DOHH2 (cell line): ENCODE results near the gene C1orf174.

ENCODE experiments used
- H3F3A ChIP-seq: fragments of 200-600 bp; sonication (generic), shearing (Covaris generic); 2 replicates; pipeline ENCODE4 v1.6.0; 2016; ENCODE audit warnings: antibody characterized with exemption, mild to moderate bottlenecking; ENCODE audit not compliant: control insufficient read depth, insufficient read depth
- H3K27ac ChIP-seq: fragments of 200-600 bp; sonication (generic); 2 replicates; pipeline ENCODE4 v1.5.1; 2014; ENCODE audit warnings: low read depth, mild to moderate bottlenecking, low read length, moderate library complexity
- H3K27me3 ChIP-seq: fragments of 200-600 bp; sonication (generic); 2 replicates; pipeline ENCODE4 v1.6.1; 2014; ENCODE audit warnings: mild to moderate bottlenecking, low read length, mixed read lengths; ENCODE audit not compliant: control insufficient read depth
- H3K36me3 ChIP-seq: fragments of 200-600 bp; sonication (generic); 2 replicates; pipeline ENCODE4 v1.6.1; 2014; ENCODE audit warnings: mild to moderate bottlenecking, low read length, moderate library complexity, mixed read lengths; ENCODE audit not compliant: control insufficient read depth
- H3K4me1 ChIP-seq: fragments of 200-600 bp; sonication (generic); 2 replicates; pipeline ENCODE4 v1.6.1; 2014; ENCODE audit warnings: mild to moderate bottlenecking, low read length, mixed read lengths; ENCODE audit not compliant: control insufficient read depth
- H3K4me2 ChIP-seq: fragments of 200-600 bp; sonication (generic); 2 replicates; pipeline ENCODE4 v1.6.0; 2014; ENCODE audit warnings: mild to moderate bottlenecking, low read length, moderate library complexity
- H3K4me3 ChIP-seq: fragments of 200-600 bp; sonication (generic); 2 replicates; pipeline ENCODE4 v1.5.1; 2014; ENCODE audit warnings: mild to moderate bottlenecking, low read length, mixed read lengths
- H3K79me2 ChIP-seq: fragments of 200-600 bp; sonication (generic); 2 replicates; pipeline ENCODE4 v1.6.1; 2014; ENCODE audit warnings: mild to moderate bottlenecking, low read length, mixed read lengths; ENCODE audit not compliant: control insufficient read depth
- H3K9me2 ChIP-seq: fragments of 200-600 bp; sonication (generic); replicated peaks from 2 replicates; pipeline ENCODE4 v1.6.1; 2014; ENCODE audit warnings: mild to moderate bottlenecking, low read length, mixed read lengths; ENCODE audit not compliant: control insufficient read depth
- H3K9me3 ChIP-seq: fragments of 200-600 bp; sonication (generic); 2 replicates; pipeline ENCODE4 v1.6.1; 2014; ENCODE audit warnings: antibody characterized with exemption, low read length, mixed read lengths; ENCODE audit not compliant: control insufficient read depth, insufficient read depth
- H4K20me1 ChIP-seq: fragments of 200-600 bp; sonication (generic); 2 replicates; pipeline ENCODE4 v1.6.0; 2014; ENCODE audit warnings: low read depth, mild to moderate bottlenecking, antibody characterized with exemption, low read length, moderate library complexity; ENCODE audit not compliant: control insufficient read depth, insufficient read depth
- CTCF ChIP-seq: fragments of 200-600 bp; sonication (generic); IDR thresholded peaks from one replicate; pipeline ENCODE4 v1.5.1; 2014; ENCODE audit warnings: antibody characterized with exemption, mild to moderate bottlenecking, low read depth, low read length; ENCODE audit not compliant: poor library complexity, severe bottlenecking
- EZH2phosphoT487 ChIP-seq: fragments of 200-600 bp; sonication (generic); IDR thresholded peaks from 2 replicates; pipeline ENCODE4 v1.6.1; 2017; ENCODE audit warnings: borderline replicate concordance, mild to moderate bottlenecking, antibody characterized with exemption, low read length, moderate library complexity, mixed read lengths

Gene C1orf174

GRCh38 chr1:3886691-3887090 lies 13.4 kb downstream of the C1orf174 start:
- H4K20me1 ChIP-seq, result no peaks in the 10 kb centered on the region
- H3K9me3 ChIP-seq, result no peaks in the 10 kb centered on the region
- H3K4me1 ChIP-seq, result no peaks in the 10 kb centered on the region
- no peaks in the 10 kb centered on the region for H3K9me2 ChIP-seq
- H3K36me3 ChIP-seq, result peaks cover 46% of the 10 kb centered on the region
- H3K27ac ChIP-seq, result no peak overlapping the region
- TF ChIP-seq CTCF (no peak), EZH2phosphoT487 (no peak)
- H3K4me3 ChIP-seq, result no peak overlapping the region
- no peaks in the 10 kb centered on the region for H3F3A ChIP-seq
- H3K79me2 ChIP-seq, result peaks cover 3% of the 10 kb centered on the region; the same call in 1 of the 2 replicates
- H3K27me3 ChIP-seq, result no peaks in the 10 kb centered on the region
- no peak overlapping the region for H3K4me2 ChIP-seq

GRCh38 chr1:3886106-3886670 lies 13.9 kb downstream of the C1orf174 start:
- Histone ChIP-seq H4K20me1 (no peaks in the 10 kb centered on the region), H3K79me2 (no peaks in the 10 kb centered on the region), H3F3A (no peaks in the 10 kb centered on the region), H3K9me3 (no peaks in the 10 kb centered on the region), H3K9me2 (no peaks in the 10 kb centered on the region), H3K4me2 (no peak overlapping the region), H3K36me3 (peaks cover 42% of the 10 kb centered on the region), H3K4me1 (no peaks in the 10 kb centered on the region), H3K4me3 (no peak overlapping the region), H3K27ac (no peak overlapping the region), H3K27me3 (no peaks in the 10 kb centered on the region)
- no peak for TF ChIP-seq CTCF
- no peak for TF ChIP-seq EZH2phosphoT487

GRCh38 chr1:3885611-3886010 lies 14.5 kb downstream of the C1orf174 start:
- H3K36me3 ChIP-seq, result peaks cover 37% of the 10 kb centered on the region
- H4K20me1 ChIP-seq, result no peaks in the 10 kb centered on the region
- no peak overlapping the region for H3K4me2 ChIP-seq
- no peaks in the 10 kb centered on the region for H3K27me3 ChIP-seq
- no peaks in the 10 kb centered on the region for H3K9me2 ChIP-seq
- no peaks in the 10 kb centered on the region for H3K9me3 ChIP-seq
- no peaks in the 10 kb centered on the region for H3K79me2 ChIP-seq
- no peak overlapping the region for H3K4me3 ChIP-seq
- no peak overlapping the region for H3K27ac ChIP-seq
- H3F3A ChIP-seq, result no peaks in the 10 kb centered on the region
- H3K4me1 ChIP-seq, result no peaks in the 10 kb centered on the region
- TF ChIP-seq CTCF (no peak), EZH2phosphoT487 (no peak)
